PC-3 (cell line): ENCODE results near the gene SV2C.

Experiments
- EZH2phosphoT487 ChIP-seq: fragments of 300-600 bp; sonication (generic); IDR thresholded peaks from 2 replicates; pipeline ENCODE4 v1.6.1; 2018; ENCODE audit warnings: mild to moderate bottlenecking, antibody characterized with exemption, low read length, borderline replicate concordance
- TF ChIP-seq, protein P1 (sequence below): fragments of 300-600 bp; sonication (generic); conservative IDR thresholded peaks from 2 replicates; pipeline ENCODE4 v1.5.1; 2017; ENCODE audit warnings: antibody characterized with exemption, low read depth, mild to moderate bottlenecking, low read length

DNA sequence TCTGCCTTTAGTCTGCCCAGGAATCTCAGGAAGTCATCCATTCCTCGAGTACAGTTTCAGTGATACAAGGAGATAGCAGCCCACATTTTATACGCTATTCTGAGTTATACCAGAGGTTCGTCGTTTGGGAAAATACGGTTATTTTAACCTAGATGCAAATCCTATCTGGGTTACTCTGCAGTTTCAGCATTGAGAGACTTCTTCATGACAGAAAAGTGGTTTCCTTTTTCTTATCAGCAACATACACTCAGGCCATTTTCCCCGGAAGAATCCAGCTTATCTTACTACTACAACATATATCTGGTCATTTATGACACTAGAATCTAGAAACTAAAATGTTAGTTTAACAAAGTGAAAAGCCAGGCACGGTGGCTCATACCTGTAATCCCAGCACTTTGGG is 236.5 kb downstream of the SV2C start:
- TF ChIP-seq, protein P1, sequence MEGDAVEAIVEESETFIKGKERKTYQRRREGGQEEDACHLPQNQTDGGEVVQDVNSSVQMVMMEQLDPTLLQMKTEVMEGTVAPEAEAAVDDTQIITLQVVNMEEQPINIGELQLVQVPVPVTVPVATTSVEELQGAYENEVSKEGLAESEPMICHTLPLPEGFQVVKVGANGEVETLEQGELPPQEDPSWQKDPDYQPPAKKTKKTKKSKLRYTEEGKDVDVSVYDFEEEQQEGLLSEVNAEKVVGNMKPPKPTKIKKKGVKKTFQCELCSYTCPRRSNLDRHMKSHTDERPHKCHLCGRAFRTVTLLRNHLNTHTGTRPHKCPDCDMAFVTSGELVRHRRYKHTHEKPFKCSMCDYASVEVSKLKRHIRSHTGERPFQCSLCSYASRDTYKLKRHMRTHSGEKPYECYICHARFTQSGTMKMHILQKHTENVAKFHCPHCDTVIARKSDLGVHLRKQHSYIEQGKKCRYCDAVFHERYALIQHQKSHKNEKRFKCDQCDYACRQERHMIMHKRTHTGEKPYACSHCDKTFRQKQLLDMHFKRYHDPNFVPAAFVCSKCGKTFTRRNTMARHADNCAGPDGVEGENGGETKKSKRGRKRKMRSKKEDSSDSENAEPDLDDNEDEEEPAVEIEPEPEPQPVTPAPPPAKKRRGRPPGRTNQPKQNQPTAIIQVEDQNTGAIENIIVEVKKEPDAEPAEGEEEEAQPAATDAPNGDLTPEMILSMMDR: no peak
- no peak for TF ChIP-seq EZH2phosphoT487
